ENCODE results near the gene MT1B. TPM values are rescaled to one million over a fixed set of nuclear protein-coding genes. Genes with fewer than 3 reads are reported as not detected.

Gene MT1B
- not detected for total RNA-seq

- no peak for TF ChIP-seq CTCF (IDR thresholded peaks at IDR 0.05; ENCODE audit: low read depth)
These were observed at the start of gene MT1B for GRCh38 chr16:56651586-56651985. Gene MT1B (plus strand): TSS chr16:56651886. CDS start chr16:56651954, 68 bp downstream.

DNA sequence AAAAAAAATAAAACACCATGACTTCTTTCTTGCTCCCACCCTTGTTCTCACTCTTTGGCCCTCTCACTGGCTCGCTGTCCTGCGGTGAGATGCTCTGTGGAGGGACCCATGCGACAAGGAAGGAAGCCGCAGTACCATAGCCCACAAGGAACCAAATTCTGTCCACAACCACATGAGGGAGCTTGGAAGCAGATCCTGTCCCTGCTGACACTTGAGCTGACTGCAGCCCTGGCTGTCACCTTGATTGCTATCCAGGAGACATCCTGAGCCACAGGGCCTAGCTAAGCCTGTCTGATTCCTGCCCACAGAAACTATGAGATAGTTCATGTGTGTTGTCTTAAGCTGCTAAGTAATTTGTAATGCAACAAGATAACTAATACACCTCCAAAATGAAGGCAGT is 48.1 kb upstream of the MT1B start:
- TF ChIP-seq CTCF (IDR thresholded peaks at IDR 0.05; ENCODE audit: low read depth) = no peak

DNA sequence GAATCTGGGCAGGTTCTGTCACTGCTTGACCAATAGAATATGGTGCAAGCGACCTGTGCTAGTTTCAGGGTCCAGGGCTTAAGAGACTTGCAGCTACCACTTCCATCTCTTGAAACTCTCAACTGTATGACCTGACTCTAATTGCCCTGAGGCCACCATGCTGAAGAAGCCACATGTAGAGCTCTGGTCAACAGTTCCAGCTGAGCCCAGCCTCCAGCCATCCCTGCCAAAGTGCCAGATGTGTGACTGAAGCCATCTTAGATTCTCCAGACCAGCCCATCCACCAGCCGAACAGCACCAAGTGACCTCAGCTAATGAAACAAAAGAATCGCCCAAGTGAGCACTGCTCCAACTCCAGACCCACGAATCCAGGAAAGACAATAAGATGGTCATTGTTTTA is 46.7 kb upstream of the MT1B start:
- TF ChIP-seq CTCF (IDR thresholded peaks at IDR 0.05; ENCODE audit: low read depth) = no peak

GRCh38 chr16:56605475-56605874 is 46.2 kb upstream of the MT1B start:
- TF ChIP-seq CTCF (IDR thresholded peaks at IDR 0.05; ENCODE audit: low read depth) = no peak

DNA sequence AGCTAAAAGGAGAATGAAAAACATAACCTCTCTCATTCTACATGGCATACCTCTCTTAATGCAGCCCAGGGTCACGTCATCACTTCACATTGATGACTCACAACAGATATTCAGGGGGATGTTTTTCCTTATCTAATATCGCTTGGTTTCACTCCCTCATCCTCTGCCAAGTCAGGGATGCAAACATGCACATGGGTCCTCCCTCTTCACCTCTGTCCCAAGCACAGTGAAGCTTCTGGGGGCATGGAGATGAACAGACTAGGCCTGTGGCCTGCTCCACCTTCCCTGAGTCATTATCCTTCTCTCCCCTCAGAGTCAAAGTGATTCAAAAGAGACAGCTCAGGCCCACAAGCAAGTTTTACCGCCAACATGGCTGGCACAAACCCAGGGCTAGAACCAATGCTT is 45.6 kb upstream of the MT1B start:
- TF ChIP-seq CTCF (IDR thresholded peaks at IDR 0.05; ENCODE audit: low read depth) = no peak

- TF ChIP-seq CTCF (IDR thresholded peaks at IDR 0.05; ENCODE audit: low read depth) = no peak
These were observed 45.1 kb upstream of the MT1B start for GRCh38 chr16:56606476-56607108.

DNA sequence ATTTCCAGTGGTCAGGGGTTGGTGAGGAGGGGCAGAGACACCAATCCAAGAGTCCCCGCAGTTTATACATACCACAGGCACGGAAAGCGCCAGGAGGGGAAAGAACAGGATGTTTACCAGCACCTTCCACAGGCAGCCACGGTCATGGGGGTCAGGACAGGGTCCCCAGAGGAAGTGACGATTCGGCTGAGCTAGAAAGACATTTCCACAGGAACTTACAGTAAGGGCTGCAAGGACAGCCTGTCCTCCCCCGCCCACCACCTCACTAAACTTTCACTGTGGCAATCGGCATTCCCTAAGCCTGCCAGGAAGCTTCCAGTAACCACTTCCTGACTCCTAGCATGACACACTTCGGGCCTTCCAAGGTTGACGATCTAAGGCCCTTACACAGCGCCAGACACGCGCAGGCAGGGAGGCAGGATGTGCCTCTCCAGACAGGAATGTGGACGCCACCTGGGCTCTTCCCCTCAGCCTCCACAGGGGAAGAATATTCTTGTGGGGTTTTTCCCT is 44.5 kb upstream of the MT1B start:
- TF ChIP-seq CTCF (IDR thresholded peaks at IDR 0.05; ENCODE audit: low read depth) = no peak
